HG03139 (cell line): ENCODE measurements around the gene ZNF469.

Source experiments
- ATAC-seq: cut with Tn5 transposase; IDR thresholded peaks from one replicate; pipeline ENCODE4 v1.9.1; 2021; ENCODE audit not compliant: unreplicated experiment

ZNF469 gene

DNA sequence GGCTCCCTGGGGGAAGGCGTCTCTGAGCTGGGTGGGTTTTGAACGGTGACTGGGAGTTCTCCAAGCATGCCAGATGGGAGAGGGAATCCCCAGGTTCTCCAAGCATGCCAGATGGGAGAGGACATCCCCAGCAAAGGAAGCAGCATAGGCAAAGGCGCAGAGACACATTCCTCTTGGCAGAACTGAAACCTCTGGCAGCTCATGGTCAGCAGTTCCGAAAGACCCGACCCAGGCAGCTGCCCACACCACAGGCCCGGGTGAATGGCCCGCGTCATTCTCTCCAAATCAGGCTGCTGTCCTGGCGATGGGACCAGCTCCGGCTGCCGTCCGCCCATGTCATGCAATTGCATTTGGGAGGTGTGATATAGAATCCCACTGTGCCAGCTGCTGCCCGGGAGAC is 8.0 kb downstream of the ZNF469 start:
- ATAC-seq: no peak

DNA sequence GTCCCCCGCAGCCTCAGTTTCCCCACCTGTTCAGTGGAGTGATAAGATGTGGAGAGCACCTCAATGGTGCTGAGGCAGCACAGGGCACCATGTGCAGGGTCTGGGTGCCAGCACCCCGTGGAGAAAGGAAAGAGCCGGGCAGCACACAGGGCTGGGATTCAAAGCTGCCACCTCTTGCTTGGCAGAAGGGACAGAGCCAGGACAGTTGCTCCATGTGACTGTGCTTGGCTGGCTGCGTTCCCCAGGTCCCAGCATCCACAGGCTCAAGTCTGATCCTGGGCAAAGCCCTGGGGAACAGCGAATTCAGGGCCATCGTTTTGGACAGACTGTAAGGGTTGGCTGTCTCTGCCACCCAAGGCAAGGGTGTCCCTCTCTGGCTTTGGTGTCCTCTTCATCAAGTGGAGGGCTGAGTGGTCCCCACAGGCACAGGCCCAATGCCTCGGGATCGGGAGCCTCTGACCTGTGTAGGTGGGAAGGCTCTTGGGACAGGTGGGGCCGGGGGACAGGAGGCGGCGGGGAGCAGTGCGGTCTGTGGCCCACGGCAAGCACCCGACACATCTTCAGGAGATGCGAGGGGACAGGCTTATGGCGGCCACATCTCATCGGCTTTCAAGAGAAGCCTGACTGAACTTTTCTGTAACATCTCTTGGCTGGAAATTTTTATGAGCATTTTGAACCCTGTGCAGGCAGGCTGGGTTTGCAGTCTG is 8.5 kb downstream of the ZNF469 start:
- no peak for ATAC-seq

DNA sequence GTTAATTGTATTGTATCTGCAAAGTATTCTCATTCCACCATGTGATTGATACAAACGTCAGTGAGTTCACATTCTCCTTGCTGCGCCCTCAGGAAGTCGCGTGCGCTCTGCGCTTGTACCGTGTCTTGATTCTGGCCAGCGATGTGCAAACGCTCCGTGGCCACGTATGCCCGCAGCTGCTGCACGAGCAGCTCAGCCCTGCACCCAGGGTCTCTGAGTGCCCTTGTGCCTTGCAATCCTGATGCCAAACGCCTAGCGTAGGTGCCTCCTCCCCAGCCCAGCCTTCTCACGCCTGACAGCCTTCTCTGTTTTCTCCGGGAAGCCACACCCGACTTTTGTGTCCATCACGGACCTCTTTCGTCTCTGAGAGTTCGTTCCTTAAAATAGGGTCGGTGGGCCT is 9.4 kb downstream of the ZNF469 start:
- no peak for ATAC-seq

DNA sequence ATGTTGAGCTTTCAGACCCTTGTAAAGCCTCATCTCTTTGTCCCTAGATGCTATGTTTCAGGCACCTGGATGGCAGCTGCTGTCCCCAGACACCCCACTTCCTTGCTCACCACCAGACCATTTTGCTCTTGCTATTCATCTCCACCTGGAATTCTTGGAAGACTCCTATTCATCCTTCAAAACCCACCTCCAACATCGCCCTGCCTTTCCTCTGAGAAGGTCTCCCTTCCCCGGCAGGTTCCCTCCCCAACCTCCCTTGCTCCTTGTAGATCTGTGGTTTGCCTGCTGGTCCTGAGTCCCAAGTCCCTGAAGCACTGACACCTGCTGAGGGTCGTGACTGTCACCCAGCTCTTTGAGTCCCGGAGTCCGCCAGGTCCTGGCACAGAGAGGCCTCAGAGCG is 9.9 kb downstream of the ZNF469 start:
- no peak for ATAC-seq

DNA sequence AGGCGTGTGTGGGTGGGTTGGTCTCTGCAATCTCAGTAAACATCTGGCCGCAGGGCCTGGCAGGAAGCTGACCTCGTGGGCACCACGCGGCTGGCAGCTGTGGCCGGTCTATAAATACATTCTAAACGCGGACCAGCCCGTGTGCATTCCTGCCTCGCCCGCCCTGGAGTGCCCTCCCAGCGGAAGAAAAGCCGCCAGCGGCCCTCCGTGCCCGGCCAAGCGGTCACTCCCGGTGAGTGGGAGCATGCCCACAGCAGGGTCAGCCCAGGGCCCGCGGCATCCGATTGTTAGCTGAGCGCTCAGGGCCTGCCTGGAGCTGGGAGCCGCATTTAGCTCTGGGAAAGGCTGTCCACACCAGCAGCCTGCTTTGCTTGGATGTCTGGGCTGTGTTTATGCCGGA is 10.3 kb downstream of the ZNF469 start:
- no peak for ATAC-seq

DNA sequence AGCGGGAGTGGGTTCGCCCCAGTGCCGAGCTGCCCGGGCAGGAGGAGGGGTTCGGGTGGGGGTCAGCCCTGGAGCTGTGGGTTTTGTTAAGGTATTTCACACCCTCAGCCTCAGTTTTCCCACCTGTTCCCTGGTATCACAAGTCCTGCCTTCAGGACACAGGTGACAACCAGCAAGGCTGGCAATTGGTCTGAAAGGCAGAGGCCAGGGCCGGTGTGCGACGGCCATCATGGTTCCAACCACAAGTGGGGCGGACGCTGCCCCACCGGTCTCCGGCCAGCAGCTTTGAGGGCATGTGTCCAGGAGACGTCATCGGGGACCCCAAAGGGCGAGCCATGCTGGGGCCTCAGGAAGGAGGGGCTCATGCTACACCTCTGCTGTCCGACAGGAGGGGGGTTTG is 10.8 kb downstream of the ZNF469 start:
- ATAC-seq: no peak

DNA sequence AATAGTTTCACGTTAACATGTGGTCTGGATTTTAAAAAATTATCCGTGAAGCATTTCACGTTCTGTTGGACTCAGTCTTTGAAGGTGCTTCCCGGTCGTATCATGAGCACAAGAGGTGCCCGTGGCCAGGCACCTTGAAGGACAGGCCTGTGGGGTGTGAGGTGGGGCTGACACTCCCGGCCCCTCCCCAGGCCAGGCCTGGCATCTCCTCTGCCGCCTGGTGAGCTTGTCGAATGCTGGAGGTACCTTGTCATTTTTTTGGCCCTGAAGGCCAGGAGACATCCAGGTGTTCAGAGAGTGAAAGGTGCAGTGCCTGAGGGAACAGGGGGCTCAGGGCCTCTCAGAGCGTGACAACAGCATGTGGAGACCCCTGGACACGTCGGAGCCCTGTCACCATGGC is 11.7 kb downstream of the ZNF469 start:
- ATAC-seq: no peak

DNA sequence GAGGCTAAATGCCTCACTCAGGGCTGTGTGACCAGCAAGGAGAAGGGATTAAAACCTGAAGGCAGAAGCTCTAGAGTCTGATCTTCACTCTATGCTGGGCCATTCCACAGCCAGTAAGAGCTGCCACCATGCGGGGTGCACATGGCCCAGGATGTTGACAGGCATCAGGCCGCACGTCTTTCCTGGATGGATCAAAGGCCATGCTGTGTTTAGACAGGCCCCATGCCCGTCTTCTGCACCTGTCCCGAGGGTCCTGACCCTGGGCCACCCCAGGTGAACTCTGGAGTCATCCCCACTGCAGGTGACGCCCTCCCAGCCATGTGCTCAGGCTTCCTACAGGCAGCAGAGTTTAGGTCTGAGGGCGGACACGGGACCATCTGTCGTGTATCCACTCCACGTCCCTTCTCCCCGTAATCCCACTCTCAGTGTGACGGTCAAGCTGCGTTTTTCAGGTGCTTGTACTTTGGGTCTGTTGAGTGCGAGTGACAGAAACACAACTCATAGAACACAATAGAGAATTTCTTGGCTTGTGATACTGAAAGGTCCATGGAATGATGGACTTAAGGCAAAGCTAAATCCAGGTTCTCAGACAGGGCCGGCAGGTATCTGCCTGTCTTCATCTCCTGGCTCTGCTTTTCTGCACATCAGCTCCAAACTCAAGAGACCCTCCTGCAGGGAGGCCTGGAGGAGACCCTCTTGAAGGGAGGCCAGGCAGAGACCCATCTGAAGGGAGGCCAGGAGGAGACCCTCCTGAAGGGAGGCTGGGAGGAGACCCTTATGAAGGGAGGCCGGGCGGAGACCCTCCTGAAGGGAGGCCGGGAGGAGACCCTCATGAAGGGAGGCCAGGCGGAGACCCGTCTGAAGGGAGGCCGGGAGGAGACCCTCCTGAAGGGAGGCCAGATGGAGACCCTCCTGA is 13.2 kb downstream of the ZNF469 start:
- ATAC-seq: no peak

DNA sequence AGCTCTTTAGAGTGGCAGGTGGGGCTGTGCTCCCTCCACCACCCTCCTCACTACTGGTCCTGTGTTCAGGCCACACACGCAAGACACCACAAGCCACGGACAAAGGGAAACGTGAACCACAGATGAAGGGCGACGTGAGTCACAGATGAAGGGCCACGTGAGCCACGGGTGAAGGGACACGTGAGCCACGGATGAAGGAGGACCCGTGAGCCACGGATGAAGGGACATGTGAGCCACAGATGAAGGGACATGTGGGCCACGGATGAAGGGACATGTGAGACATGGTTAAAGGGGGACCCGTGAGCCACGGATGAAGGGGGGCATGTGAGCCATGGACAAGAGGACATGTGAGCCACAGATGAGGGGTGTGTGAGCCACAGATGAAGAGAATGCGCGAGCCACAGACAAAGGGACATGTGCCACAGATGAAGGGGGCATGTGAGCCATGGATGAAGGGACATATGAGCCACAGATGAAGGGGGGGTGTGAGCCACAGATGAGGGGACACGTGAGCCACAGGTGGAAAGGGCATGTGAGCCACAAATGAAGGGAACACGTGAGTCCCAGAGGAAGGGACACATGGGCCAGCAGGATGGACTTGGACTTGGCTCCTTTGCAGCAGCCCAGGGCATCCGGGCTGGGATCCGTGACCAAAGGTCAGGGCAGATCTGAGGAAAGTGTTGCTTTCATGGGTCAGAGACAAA is 15.6 kb downstream of the ZNF469 start:
- ATAC-seq: no peak

DNA sequence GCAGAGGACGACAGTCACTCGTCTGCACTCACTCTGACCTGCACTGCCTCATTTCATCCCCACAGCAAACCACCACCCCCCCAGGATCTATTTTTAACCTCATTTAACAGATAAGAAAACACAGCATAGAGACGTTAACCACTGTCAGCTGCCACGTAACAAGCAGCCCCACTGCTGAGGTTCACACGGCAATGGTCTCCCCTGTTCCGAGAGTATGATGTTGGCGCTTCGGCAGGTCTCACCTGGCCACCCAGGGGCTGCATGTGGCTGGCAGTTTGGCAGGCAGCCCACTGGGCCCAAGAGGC is 16.1 kb downstream of the ZNF469 start:
- no peak for ATAC-seq

DNA sequence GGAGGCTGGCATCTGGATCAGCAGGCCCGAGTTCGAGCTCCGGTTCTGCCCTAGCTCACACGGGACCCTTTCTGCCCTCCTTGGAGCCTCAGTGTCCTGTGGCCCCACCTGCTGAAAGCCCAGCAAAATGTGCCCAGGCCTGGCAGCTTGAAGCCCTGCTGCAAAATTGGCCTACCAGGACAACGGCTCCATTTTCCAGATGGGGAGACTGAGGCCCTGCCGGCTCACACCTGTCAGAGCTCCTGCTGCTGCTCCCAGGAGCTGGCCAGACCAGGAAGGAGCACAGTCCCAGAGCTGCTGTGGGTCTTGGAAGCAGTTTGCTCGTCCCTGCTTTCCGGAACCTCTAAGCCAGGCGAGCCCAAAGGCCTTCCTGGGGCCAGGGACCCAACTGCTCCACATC is 17.4 kb downstream of the ZNF469 start:
- ATAC-seq: no peak

DNA sequence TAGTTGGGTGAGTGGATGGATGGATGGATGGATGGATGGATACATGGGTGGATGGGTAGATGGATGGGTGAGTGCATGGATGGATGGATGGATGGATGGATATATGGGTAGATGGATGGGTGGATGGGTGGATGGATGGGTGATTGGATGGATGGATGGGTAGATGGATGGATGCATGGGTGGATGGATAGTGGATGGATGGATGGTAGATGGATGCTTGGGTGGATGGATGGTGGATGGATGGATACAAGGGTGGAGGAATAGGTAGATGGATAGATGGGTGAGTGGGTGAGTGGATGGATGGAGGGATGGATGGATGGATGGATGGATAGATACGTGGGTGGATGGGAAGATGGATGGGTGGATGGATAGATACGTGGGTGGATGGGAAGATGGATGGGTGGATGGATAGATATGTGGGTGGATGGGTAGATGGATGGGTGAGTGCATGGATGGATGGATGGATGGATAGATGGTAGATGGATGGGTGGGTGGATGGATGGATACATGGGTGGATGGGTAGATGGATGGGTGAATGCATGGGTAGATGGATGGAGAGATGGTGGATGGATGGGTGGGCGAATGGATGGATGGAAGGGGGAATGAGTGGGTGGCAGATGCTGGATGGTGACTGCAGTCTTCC is 19.0 kb downstream of the ZNF469 start:
- no peak for ATAC-seq

DNA sequence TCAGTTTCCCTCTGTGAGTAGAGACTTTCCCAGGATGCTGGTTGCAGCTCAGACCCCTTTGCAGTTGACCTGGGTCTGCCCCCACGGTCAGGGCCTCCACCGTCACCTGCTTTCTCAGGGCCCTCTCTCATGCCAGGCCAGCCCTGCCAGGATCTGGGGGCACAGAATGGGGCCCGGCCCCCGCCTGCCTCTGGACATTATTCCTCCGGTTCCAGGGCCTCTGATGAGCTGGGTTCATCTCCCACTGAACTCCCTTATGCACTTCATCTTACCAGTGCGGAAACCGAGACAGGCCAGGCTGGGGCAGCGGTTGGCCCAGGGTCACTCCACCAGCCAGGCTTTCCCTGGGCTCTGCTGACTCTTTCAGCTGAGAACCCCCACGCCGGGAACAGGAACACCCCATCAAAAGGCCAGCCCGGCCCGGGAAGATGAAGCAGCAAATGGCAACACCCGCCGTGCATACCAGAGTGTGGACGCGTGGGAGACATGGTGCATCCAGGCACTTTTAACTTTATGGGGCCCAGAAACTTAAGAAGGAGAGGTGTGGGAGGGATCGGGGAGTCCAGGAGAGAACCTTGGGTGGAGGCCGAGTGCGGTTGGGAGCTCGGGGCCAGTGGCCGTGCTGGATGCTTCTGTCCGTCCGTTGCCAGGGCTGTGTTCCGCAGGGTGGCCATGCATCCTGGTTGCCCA is 19.9 kb downstream of the ZNF469 start:
- no peak for ATAC-seq

DNA sequence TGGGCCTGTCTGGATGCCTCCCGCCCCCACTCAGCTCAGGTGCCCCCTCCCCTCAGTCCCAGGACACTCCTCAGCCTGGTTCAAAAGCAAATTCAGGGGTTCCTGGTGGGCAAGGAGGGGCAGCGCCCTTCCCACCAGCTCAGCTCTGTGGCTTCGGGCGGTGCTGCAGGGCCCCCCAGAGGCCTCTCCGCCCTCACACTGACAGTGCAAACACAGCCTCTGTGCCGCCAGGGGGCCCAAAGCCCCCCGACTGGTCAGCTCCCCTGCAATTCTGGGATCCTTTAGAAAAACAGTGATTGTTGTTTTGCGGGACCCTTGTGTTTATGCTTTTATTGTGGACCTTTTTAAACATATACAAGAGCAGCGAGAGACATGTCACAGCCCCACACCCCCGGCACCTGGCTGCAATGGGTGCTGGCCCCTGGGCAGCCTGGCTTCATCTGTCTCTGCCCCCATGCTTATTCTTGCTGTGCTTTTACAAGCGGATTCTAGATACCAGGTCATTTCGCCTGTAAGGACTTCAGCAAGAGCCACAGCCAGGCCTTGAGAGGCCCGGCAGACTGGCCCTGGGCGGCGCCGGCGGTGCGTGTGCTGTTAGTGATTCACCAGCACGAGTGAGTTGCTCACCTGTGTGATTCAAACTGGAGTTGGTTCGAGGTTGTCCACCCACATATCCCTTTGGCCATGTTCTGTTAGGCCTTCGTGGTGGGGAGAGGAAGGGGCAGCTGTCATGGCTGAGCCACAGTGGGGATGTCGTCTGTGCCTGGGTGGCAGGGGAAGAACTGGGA is 21.2 kb downstream of the ZNF469 start:
- no peak for ATAC-seq

DNA sequence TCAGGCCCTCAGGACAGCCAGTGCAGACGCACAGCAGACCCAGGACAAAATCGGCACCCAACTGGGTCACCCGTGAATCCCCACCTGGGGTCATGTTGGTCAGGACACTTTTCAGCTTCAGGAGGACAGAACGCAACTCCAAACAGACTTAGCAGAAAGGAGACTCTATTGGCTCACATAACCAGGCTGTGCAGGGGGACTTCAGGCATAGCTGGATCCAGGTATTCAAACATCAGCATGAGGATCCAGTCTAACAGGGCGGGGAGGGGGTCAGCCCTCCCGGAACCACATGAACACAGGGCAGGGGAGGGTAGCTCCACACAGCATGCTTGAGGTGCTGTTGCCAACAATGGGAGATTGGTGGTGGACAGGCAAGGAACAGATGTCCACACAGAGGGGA is 22.0 kb downstream of the ZNF469 start:
- ATAC-seq: no peak

DNA sequence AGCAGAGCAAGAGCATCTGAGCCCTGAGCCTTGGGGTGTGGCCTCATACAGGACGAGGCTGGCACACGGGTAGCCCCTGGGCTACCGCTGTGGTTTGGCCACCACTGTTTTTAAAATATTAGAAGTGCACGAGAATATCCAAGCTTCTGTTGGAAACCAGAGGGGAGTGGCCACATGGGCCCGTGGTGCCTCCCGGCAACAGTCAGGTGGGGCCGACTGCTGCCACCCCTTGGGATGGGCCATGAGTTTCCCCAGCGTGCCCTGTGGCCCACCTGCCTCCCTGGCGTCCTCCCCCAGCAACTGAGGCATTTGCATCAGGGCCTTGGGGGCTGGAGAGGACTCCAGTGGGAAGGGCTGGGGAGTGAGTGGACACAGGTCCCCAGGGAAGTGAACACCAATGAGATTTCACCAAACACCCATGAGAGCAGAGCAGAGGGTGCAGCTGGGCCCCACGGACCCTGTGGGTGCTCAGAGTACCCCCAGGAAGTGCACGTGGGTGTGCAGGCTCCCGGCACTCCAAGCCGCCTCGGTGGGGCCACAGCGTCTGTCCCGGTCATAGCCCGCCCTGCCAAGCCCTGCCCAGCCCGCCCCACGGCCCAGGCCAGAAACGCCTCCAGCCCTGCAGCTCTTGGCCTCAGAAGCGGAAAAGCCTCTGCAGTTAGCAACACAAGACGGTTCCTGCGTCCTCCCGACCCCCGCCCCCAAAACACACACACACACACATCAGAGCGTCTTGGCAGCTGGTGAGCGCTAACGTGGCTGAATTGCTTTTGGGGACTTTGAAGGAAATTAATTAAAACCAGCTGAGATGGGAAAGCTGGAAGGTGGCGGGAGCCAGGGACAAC is 22.7 kb downstream of the ZNF469 start:
- no peak for ATAC-seq

DNA sequence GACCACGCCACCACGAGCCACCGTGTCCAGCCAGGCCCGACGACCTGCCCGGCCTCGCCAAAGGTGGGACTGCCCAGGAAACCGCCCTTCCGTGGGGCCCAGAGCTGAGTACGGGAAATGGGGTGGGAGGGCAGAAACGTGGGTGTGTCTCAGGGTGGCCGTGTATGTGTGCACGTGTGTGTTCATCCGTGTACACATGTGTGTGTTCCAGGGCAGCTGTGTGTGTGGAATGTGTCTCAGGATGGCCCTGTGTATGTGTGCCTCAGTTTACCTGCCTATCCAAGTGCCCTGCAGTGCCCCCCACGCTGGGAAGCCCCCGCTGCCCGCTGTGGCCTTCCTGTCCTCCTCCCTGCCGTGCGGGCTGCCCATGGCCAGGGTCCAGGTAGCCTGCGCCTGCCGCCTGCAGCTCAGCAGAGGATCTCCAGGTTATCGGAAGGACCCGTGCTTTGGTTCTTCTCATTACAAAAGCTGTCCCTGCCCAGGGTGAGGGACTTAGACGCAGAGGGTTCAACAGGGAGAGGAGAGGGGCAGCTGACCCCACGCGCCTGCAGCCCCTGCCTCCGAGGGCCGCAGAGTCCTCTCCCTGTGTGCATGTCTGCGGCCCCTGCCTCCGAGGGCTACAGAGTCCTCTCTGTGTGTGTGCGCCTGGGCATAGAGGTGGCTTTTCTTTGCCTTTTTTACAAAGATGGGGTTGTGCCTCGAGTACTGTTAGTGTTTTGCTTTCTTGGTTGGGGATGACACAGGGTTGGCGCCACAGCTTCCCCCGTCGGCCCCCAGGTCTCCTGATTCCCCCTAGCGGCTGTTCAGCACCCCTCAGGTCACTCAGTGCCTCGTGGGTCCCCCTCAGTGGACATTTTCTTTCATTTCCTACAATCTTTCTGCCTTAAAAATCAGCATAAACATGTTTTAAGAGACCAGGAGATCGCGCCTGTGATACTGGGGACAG is 23.6 kb downstream of the ZNF469 start:
- no peak for ATAC-seq

DNA sequence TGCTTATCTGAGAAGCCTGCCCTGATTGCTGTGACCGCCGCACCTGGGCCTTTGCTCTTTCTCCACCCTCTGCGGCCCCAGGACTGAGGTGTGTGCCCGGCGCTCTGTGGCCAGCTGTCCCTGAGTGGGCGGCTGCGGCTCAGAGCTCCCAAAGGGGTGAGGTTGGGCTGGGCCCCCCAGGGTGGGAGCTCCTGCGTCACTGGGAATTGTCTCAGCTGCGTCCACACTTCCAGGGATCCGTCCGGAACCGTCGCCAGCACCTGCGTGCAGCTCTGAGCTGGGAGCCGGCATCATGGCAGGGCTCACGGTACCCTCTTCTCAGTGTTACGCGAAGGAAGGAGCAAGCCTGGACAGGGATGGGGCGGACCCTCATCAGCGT is 24.3 kb downstream of the ZNF469 start:
- no peak for ATAC-seq
